ENCODE data around the gene TMEM150C. TPM values are rescaled to one million over a fixed set of nuclear protein-coding genes. Genes with fewer than 3 reads are reported as not detected.
"Not testable (repeated sequence)": the region's sequence is repeated elsewhere in the genome, so short reads cannot be mapped to it uniquely, and the experiment has no call there.

The TMEM150C gene
- total RNA-seq, 1 donor from 2014 or later = 19.1 TPM

- no peak for DNase-seq
Measured at GRCh38 chr4:82567444-82567843, 5.7 kb upstream of the TMEM150C start.

GRCh38 chr4:82562564-82562854 lies 721 bp upstream of the TMEM150C start:
- no peak for DNase-seq

GRCh38 chr4:82560853-82561785 lies 669 bp downstream of the TMEM150C start:
- peak; percentile 22 for DNase-seq

GRCh38 chr4:82559735-82560120 lies 2.1 kb downstream of the TMEM150C start:
- no peak for DNase-seq

GRCh38 chr4:82559090-82559734 lies 2.6 kb downstream of the TMEM150C start:
- not testable (repeated sequence) for DNase-seq

GRCh38 chr4:82555276-82555675 lies 6.5 kb downstream of the TMEM150C start:
- peak; percentile 11 for DNase-seq

GRCh38 chr4:82553020-82553419 lies 8.8 kb downstream of the TMEM150C start:
- DNase-seq = no peak

- DNase-seq = no peak
Measured at GRCh38 chr4:82551734-82552133, 10.1 kb downstream of the TMEM150C start.

GRCh38 chr4:82547850-82548249 lies 13.9 kb downstream of the TMEM150C start:
- not testable (repeated sequence) for DNase-seq

- DNase-seq = no peak
Measured at GRCh38 chr4:82543131-82543530, 18.7 kb downstream of the TMEM150C start.

GRCh38 chr4:82542642-82543041 lies 19.1 kb downstream of the TMEM150C start:
- DNase-seq = no peak

GRCh38 chr4:82529322-82529721 lies 32.5 kb downstream of the TMEM150C start:
- DNase-seq = no peak

- DNase-seq = no peak
Measured at GRCh38 chr4:82528868-82529267, 32.9 kb downstream of the TMEM150C start.

GRCh38 chr4:82528074-82528473 lies 33.7 kb downstream of the TMEM150C start:
- DNase-seq = no peak

GRCh38 chr4:82525307-82525911 lies 36.4 kb downstream of the TMEM150C start:
- no peak for DNase-seq

- no peak for DNase-seq
Measured at GRCh38 chr4:82524570-82525152, 37.1 kb downstream of the TMEM150C start.

GRCh38 chr4:82523179-82523578 lies 38.6 kb downstream of the TMEM150C start:
- DNase-seq = no peak

GRCh38 chr4:82522472-82522871 lies 39.3 kb downstream of the TMEM150C start:
- DNase-seq = no peak

- no peak for DNase-seq
Measured at GRCh38 chr4:82521283-82521682, 40.5 kb downstream of the TMEM150C start.

- DNase-seq = no peak
Measured at GRCh38 chr4:82519776-82520175, 42.0 kb downstream of the TMEM150C start.

GRCh38 chr4:82519072-82519471 lies 42.7 kb downstream of the TMEM150C start:
- peak; percentile 38 for DNase-seq

GRCh38 chr4:82517043-82517442 lies 44.7 kb downstream of the TMEM150C start:
- DNase-seq = peak; percentile 66

GRCh38 chr4:82515705-82516104 lies 46.1 kb downstream of the TMEM150C start:
- peak; percentile 91 for DNase-seq
